Type B pancreatic cell (in vitro differentiated cells): ENCODE data around the gene PRKAR2A. TPM values are rescaled to one million over a fixed set of nuclear protein-coding genes. Genes with fewer than 3 reads are reported as not detected.
A peak's percentile ranks its signal among the peaks of the same experiment; 100 is the strongest.
"Not testable (repeated sequence)": the region's sequence is repeated elsewhere in the genome, so short reads cannot be mapped to it uniquely, and the experiment has no call there.

Source experiments
- DNase-seq: peaks from one replicate; pipeline ENCODE4 v3.0.0; 2021; ENCODE audit warnings: mixed read lengths; ENCODE audit not compliant: unreplicated experiment; ENCODE audit errors: extremely low spot score
- H3K27ac Mint-ChIP-seq: 2 replicates; pipeline ENCODE4 v1.8.0; 2021; ENCODE audit warnings: mild to moderate bottlenecking, mixed read lengths
- H3K27me3 Mint-ChIP-seq: 2 replicates; pipeline ENCODE4 v1.8.0; 2021; ENCODE audit warnings: mixed read lengths
- H3K36me3 Mint-ChIP-seq: 2 replicates; pipeline ENCODE4 v1.8.0; 2021; ENCODE audit warnings: mixed read lengths
- H3K4me1 Mint-ChIP-seq: one replicate; pipeline ENCODE4 v1.8.0; 2021; ENCODE audit warnings: mixed read lengths; ENCODE audit not compliant: unreplicated experiment
- H3K4me3 Mint-ChIP-seq: 2 replicates; pipeline ENCODE4 v1.8.0; 2021; ENCODE audit warnings: mild to moderate bottlenecking, mixed read lengths
- H3K9me3 Mint-ChIP-seq: 2 replicates; pipeline ENCODE4 v1.8.0; 2021; ENCODE audit warnings: mixed read lengths
- CTCF ChIP-seq: fragments of 200-600 bp; sonication (generic); conservative IDR thresholded peaks from 2 replicates; pipeline ENCODE4 v1.5.0; 2021; ENCODE audit warnings: antibody characterized with exemption, mild to moderate bottlenecking
- total RNA-seq: library from RNA; stranded (reverse); gene quantifications from 2 replicates; pipeline ENCODE4 v1.2.1, GENCODE V29; 2021; ENCODE audit warnings: low replicate concordance

Gene PRKAR2A
- total RNA-seq, 1 donor from 2014 or later = 44.1 TPM

GRCh38 chr3:48739617-48739954, 108.1 kb downstream of the PRKAR2A start:
- no peaks in the 10 kb centered on the region for H3K36me3 Mint-ChIP-seq
- H3K4me3 Mint-ChIP-seq = no peak overlapping the region
- DNase-seq = no peak
- no peak for TF ChIP-seq CTCF
- peaks cover 15% of the 10 kb centered on the region for H3K4me1 Mint-ChIP-seq
- no peak overlapping the region for H3K27ac Mint-ChIP-seq
- no peaks in the 10 kb centered on the region for H3K27me3 Mint-ChIP-seq
- no peaks in the 10 kb centered on the region for H3K9me3 Mint-ChIP-seq

- Mint-ChIP-seq H3K27me3 (no peaks in the 10 kb centered on the region), H3K36me3 (no peaks in the 10 kb centered on the region), H3K4me1 (peaks cover 15% of the 10 kb centered on the region), H3K27ac (no peak overlapping the region), H3K9me3 (no peaks in the 10 kb centered on the region), H3K4me3 (no peak overlapping the region)
- DNase-seq = no peak
- TF ChIP-seq CTCF = no peak
Observed at GRCh38 chr3:48738926-48739616, 108.6 kb downstream of the PRKAR2A start.

GRCh38 chr3:48738144-48738536, 109.5 kb downstream of the PRKAR2A start:
- no peaks in the 10 kb centered on the region for H3K9me3 Mint-ChIP-seq
- H3K4me3 Mint-ChIP-seq = no peak overlapping the region
- no peaks in the 10 kb centered on the region for H3K27me3 Mint-ChIP-seq
- no peaks in the 10 kb centered on the region for H3K36me3 Mint-ChIP-seq
- H3K4me1 Mint-ChIP-seq = peaks cover 15% of the 10 kb centered on the region
- no peak for DNase-seq
- H3K27ac Mint-ChIP-seq = no peak overlapping the region
- no peak for TF ChIP-seq CTCF

- Mint-ChIP-seq H3K4me1 (peaks cover 11% of the 10 kb centered on the region), H3K27ac (peak overlapping the region; percentile 73), H3K4me3 (peak overlapping the region; percentile 20)
- not testable (repeated sequence) for DNase-seq, H3K9me3 Mint-ChIP-seq, H3K27me3 Mint-ChIP-seq, H3K36me3 Mint-ChIP-seq
Observed at GRCh38 chr3:48735075-48735767, 112.5 kb downstream of the PRKAR2A start.

GRCh38 chr3:48734541-48734940, 113.1 kb downstream of the PRKAR2A start:
- not testable (repeated sequence) for DNase-seq, H3K27ac Mint-ChIP-seq, H3K27me3 Mint-ChIP-seq, H3K4me3 Mint-ChIP-seq, H3K9me3 Mint-ChIP-seq, H3K36me3 Mint-ChIP-seq
- H3K4me1 Mint-ChIP-seq = peaks cover 11% of the 10 kb centered on the region

GRCh38 chr3:48733752-48734518, 113.7 kb downstream of the PRKAR2A start:
- H3K4me3 Mint-ChIP-seq, H3K27me3 Mint-ChIP-seq, H3K27ac Mint-ChIP-seq, H3K36me3 Mint-ChIP-seq, H3K9me3 Mint-ChIP-seq, DNase-seq: not testable (repeated sequence)
- H3K4me1 Mint-ChIP-seq = peaks cover 11% of the 10 kb centered on the region

- no peak overlapping the region for H3K27ac Mint-ChIP-seq
- no peaks in the 10 kb centered on the region for H3K4me1 Mint-ChIP-seq
- H3K9me3 Mint-ChIP-seq = no peaks in the 10 kb centered on the region
- H3K4me3 Mint-ChIP-seq = no peak overlapping the region
- no peak for TF ChIP-seq CTCF
- no peak for DNase-seq
- H3K36me3 Mint-ChIP-seq = no peaks in the 10 kb centered on the region
- H3K27me3 Mint-ChIP-seq = peaks cover 6% of the 10 kb centered on the region
Observed at GRCh38 chr3:48727511-48727910, 120.2 kb downstream of the PRKAR2A start.

- not testable (repeated sequence) for H3K9me3 Mint-ChIP-seq, H3K36me3 Mint-ChIP-seq, H3K27me3 Mint-ChIP-seq, DNase-seq, H3K27ac Mint-ChIP-seq, H3K4me1 Mint-ChIP-seq, H3K4me3 Mint-ChIP-seq
Observed at GRCh38 chr3:48725185-48725855, 122.4 kb downstream of the PRKAR2A start.
